ENCODE results near the gene EDRF1.
"Not testable (repeated sequence)": the region's sequence is repeated elsewhere in the genome, so short reads cannot be mapped to it uniquely, and the experiment has no call there.

Gene EDRF1

GRCh38 chr10:125709553-125710474 lies 9.7 kb upstream of the EDRF1 start:
- no peak for DNase-seq

- DNase-seq, result no peak
These were observed 8.3 kb upstream of the EDRF1 start for GRCh38 chr10:125711110-125711750.

GRCh38 chr10:125714728-125715127 lies 4.8 kb upstream of the EDRF1 start:
- DNase-seq, result not testable (repeated sequence)

GRCh38 chr10:125720002-125720382 lies 483 bp downstream of the EDRF1 start:
- DNase-seq, result no peak

- no peak for DNase-seq
These were observed 1.5 kb downstream of the EDRF1 start for GRCh38 chr10:125721035-125721434.

- no peak for DNase-seq
These were observed 3.3 kb downstream of the EDRF1 start for GRCh38 chr10:125722811-125723210.

- no peak for DNase-seq
These were observed 7.4 kb downstream of the EDRF1 start for GRCh38 chr10:125726914-125727313.

- DNase-seq, result no peak
These were observed 7.9 kb downstream of the EDRF1 start for GRCh38 chr10:125727436-125727835.

- DNase-seq, result no peak
These were observed 14.6 kb downstream of the EDRF1 start for GRCh38 chr10:125734148-125734547.

GRCh38 chr10:125734823-125735222 lies 15.3 kb downstream of the EDRF1 start:
- no peak for DNase-seq

- no peak for DNase-seq
These were observed 18.7 kb downstream of the EDRF1 start for GRCh38 chr10:125738206-125738605.

GRCh38 chr10:125739994-125740679 lies 20.6 kb downstream of the EDRF1 start:
- DNase-seq, result no peak

- DNase-seq, result no peak
These were observed 23.0 kb downstream of the EDRF1 start for GRCh38 chr10:125742465-125742864.

- DNase-seq, result no peak
These were observed 25.4 kb downstream of the EDRF1 start for GRCh38 chr10:125744909-125745308.

- DNase-seq, result no peak
These were observed 27.9 kb downstream of the EDRF1 start for GRCh38 chr10:125747417-125747816.

GRCh38 chr10:125756196-125756595 lies 36.7 kb downstream of the EDRF1 start:
- DNase-seq, result no peak

- no peak for DNase-seq
These were observed 37.5 kb downstream of the EDRF1 start for GRCh38 chr10:125756853-125757487.

GRCh38 chr10:125757742-125758141 lies 38.2 kb downstream of the EDRF1 start:
- DNase-seq, result no peak

GRCh38 chr10:125761961-125762360 lies 42.5 kb downstream of the EDRF1 start:
- DNase-seq, result no peak

- no peak for DNase-seq
These were observed 43.5 kb downstream of the EDRF1 start for GRCh38 chr10:125762692-125763648.

- DNase-seq, result no peak
These were observed 46.3 kb downstream of the EDRF1 start for GRCh38 chr10:125765835-125766234.

- DNase-seq, result no peak
These were observed 47.0 kb downstream of the EDRF1 start for GRCh38 chr10:125766511-125766910.
